ENCODE measurements around the gene CRIM1.
"Not testable (repeated sequence)": the region's sequence is repeated elsewhere in the genome, so short reads cannot be mapped to it uniquely, and the experiment has no call there.

Gene CRIM1

DNA sequence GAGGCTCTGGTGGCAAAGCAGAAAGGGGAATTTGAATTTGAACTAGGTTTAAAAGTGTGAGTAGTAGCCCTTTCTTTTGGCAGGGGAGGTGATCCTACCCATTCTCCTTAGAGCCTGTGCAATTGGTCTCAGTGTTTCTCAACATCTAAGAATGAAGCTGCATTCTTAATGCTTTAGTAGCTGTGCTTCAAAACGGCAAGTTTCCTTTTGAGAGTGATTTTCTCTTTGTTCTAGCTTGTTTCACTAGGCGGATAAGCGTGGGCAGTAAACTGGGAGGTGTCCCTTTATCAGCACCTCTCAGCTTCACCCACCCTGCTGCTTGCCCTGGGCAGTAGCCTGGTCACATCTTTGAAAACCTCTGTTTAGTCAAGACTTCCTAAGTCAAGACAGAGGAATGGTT lies 6.7 kb downstream of the CRIM1 start:
- Histone ChIP-seq H3K4me1 (peaks cover 0 to 87% (median 71%) of the 10 kb centered on the region in 4 donors), H3K4me3 (peak overlapping the region in 1 of 2 donors; percentile 3)

DNA sequence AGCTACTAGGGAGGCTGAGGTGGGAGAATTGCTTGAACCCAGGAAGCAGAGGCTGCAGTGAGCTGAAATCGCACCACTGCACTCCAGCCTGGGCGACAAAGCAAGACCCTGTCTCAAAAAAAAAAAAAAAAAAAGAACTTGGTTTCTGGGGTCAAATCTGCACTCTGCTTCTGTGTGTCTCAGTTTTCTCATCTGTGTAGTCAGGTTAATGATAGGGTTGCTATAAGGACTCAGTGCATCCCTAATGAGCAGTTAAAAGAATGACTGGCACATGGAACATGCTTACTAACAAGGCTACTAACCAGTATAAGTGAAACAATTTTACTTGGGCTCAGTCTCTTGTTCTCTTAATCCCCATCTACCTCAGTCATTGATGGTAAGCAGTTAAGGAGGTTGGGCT lies 7.5 kb downstream of the CRIM1 start:
- intact Hi-C loops (cut with DNase I; ENCODE audit: low total_unique reads) = loop anchor here (10.0 kb wide), 1 partner anchor 52 kb away; no protein-coding TSS in a partner anchor
- DNase-seq, H3K27me3 ChIP-seq, H3K36me3 ChIP-seq, H3K9me3 ChIP-seq: not testable (repeated sequence)
- Histone ChIP-seq H3K4me3 (peak overlapping the region in 1 of 2 donors; percentile 3), H3K4me1 (peaks cover 0 to 95% (median 78%) of the 10 kb centered on the region in 4 donors), H3K27ac (peak overlapping the region; percentile 64 to 92)

More for the DNA sequence above, 6.7 kb downstream of the CRIM1 start:
- no peaks in the 10 kb centered on the region for H3K27me3 ChIP-seq
- H3K36me3 ChIP-seq = no peaks in the 10 kb centered on the region
- intact Hi-C loops (cut with DNase I; ENCODE audit: low total_unique reads) = loop anchor here (10.0 kb wide), 1 partner anchor 53 kb away; no protein-coding TSS in a partner anchor
- no peak for DNase-seq
- TF ChIP-seq, protein P1, sequence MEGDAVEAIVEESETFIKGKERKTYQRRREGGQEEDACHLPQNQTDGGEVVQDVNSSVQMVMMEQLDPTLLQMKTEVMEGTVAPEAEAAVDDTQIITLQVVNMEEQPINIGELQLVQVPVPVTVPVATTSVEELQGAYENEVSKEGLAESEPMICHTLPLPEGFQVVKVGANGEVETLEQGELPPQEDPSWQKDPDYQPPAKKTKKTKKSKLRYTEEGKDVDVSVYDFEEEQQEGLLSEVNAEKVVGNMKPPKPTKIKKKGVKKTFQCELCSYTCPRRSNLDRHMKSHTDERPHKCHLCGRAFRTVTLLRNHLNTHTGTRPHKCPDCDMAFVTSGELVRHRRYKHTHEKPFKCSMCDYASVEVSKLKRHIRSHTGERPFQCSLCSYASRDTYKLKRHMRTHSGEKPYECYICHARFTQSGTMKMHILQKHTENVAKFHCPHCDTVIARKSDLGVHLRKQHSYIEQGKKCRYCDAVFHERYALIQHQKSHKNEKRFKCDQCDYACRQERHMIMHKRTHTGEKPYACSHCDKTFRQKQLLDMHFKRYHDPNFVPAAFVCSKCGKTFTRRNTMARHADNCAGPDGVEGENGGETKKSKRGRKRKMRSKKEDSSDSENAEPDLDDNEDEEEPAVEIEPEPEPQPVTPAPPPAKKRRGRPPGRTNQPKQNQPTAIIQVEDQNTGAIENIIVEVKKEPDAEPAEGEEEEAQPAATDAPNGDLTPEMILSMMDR (IDR thresholded peaks at IDR 0.05) = no peak
- H3K9me3 ChIP-seq = no peaks in the 10 kb centered on the region
- peak overlapping the region; percentile 64 to 92 for H3K27ac ChIP-seq

DNA sequence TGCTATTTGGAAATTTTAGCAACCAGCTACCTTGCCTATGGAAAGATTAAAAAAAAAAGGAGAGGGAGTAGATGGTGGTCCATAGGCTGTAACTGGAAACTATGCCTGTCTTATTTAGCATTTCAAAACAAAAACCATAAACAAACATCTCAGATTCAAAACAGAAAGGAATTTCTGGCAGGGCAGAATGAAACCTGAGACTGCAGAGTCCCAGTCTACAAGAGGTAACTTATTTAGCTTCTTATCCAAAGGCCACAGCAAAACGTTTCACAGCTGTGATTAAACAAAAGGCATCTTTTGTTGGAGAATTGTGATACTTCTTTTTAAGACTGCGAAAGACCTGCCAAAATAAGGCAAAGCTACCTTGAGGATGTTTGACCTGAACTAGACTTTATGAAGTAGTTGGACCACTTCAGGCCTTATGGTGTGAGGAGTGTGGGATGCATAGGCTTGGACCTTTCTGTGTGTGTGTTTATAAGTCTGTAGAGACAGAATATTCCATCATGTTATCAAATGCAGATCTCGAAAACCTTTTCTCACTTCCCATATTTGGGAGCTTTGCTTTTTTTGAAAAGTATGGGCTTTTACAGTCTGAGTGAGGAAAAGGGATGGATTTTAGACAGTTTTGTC lies 11.0 kb downstream of the CRIM1 start:
- TF ChIP-seq, protein P1 (IDR thresholded peaks at IDR 0.05) = no peak
- Histone ChIP-seq H3K4me3 (no peak overlapping the region), H3K36me3 (no peaks in the 10 kb centered on the region), H3K27ac (peak overlapping the region; percentile 65 to 92), H3K27me3 (no peaks in the 10 kb centered on the region), H3K4me1 (peaks cover 0 to 99% (median 87%) of the 10 kb centered on the region in 4 donors), H3K9me3 (no peaks in the 10 kb centered on the region)
- DNase-seq = no peak
- intact Hi-C loops (cut with DNase I; ENCODE audit: low total_unique reads) = loop anchor here (10.0 kb wide), 1 partner anchor 48 kb away; no protein-coding TSS in a partner anchor

DNA sequence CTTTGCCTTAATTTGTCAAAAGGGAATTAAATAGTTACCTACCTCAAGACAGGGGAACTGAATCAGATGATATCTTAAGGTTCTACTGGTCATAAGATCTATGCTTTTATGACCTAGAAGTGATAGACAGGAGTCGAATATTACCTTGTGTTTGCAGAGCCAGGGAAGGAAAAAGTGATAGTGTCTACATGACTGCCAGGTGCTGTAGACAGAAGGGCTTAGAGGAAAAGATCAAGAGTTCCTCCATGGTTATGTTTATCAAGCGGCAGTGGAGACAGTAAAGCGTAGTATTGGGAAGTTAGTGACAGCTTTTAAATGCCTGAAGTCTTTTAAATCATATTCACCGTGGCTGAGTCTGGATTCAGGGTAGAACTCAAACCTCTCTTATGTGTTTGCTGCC lies 11.9 kb downstream of the CRIM1 start:
- Histone ChIP-seq H3K27ac (peak overlapping the region; percentile 65 to 92), H3K4me1 (peaks cover 0 to 99% (median 87%) of the 10 kb centered on the region in 4 donors)

DNA sequence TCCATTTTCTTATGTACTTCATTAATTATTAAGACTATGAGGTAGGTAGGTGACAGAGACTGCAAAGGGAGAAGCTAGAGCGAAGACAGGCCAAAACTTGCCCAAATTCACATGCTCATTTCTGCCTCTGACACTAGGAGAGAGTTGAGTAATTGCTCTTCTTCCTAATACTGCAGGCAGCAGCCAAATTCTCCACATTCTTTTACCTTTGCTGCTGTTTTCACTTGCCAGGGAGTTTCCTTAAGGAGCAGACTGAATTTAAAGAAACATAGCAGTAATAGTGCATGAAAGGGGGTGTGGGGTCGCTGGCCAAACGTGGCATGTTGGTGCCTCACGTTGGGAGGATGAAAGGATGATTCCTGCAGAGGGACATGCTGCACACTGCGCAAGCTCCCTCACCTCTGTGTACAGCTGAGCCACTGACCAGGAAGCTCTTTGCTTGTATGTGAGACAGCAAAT lies 12.3 kb downstream of the CRIM1 start:
- Histone ChIP-seq H3K4me3 (peak overlapping the region in 1 of 2 donors; percentile 14), H3K4me1 (peaks cover 0 to 99% (median 87%) of the 10 kb centered on the region in 4 donors), H3K9me3 (no peaks in the 10 kb centered on the region), H3K27ac (peak overlapping the region; percentile 65 to 92), H3K27me3 (no peaks in the 10 kb centered on the region), H3K36me3 (no peaks in the 10 kb centered on the region)
- intact Hi-C loops (cut with DNase I; ENCODE audit: low total_unique reads) = loop anchor here (10.0 kb wide), 1 partner anchor 47 kb away; no protein-coding TSS in a partner anchor
- TF ChIP-seq, protein P1 (IDR thresholded peaks at IDR 0.05) = no peak
- no peak for DNase-seq

More for the DNA sequence above, 11.9 kb downstream of the CRIM1 start:
- intact Hi-C loops (cut with DNase I; ENCODE audit: low total_unique reads) = loop anchor here (10.0 kb wide), 1 partner anchor 47 kb away; no protein-coding TSS in a partner anchor
- Histone ChIP-seq H3K9me3 (no peaks in the 10 kb centered on the region), H3K27me3 (no peaks in the 10 kb centered on the region), H3K4me3 (peak overlapping the region in 1 of 2 donors; percentile 14), H3K36me3 (no peaks in the 10 kb centered on the region)
- DNase-seq = no peak
- TF ChIP-seq, protein P1 (IDR thresholded peaks at IDR 0.05) = no peak

DNA sequence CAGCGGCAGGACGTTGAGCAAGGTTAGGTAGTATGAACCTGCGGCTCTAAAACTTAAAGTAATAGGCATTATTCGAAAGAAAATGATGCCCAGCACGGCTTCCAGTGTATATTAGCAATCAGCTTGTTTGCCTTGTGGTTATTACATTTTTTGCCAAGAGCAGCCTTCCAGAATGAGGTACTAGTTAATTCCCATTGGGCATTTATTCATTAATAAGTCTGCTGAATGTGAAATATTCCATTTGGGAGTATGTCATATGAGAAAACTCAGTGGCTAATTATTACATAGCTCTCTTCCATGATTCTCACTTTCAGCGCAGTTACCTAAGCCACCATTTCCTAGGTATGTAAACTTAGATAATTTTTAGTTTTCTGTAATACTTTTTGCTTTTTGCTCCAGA lies 12.9 kb downstream of the CRIM1 start:
- Histone ChIP-seq H3K27me3 (no peaks in the 10 kb centered on the region), H3K27ac (peak overlapping the region; percentile 65 to 92), H3K4me3 (peak overlapping the region in 1 of 2 donors; percentile 14), H3K9me3 (no peaks in the 10 kb centered on the region), H3K4me1 (peaks cover 0 to 99% (median 89%) of the 10 kb centered on the region in 4 donors), H3K36me3 (no peaks in the 10 kb centered on the region)
- no peak for DNase-seq
- TF ChIP-seq, protein P1 (IDR thresholded peaks at IDR 0.05) = no peak
- intact Hi-C loops (cut with DNase I; ENCODE audit: low total_unique reads) = loop anchor here (10.0 kb wide), 1 partner anchor 46 kb away; no protein-coding TSS in a partner anchor
